Brain microvascular endothelial cell (primary cell): Measurements from ENCODE around the gene TBC1D4.

Source experiments
- DNase-seq: peaks from one replicate; pipeline ENCODE4 v3.0.0-alpha.2; 2020
- H3K27ac ChIP-seq: fragments of 250-450 bp; sonication (Bioruptor Pico); 2 replicates; pipeline ENCODE4 v1.5.1; 2020; ENCODE audit warnings: mild to moderate bottlenecking, moderate library complexity
- H3K27me3 ChIP-seq: fragments of 250-450 bp; sonication (Bioruptor Pico); replicated peaks from 2 replicates; pipeline ENCODE4 v1.5.1; 2020; ENCODE audit warnings: mild to moderate bottlenecking
- H3K36me3 ChIP-seq: fragments of 250-450 bp; sonication (Bioruptor Pico); replicated peaks from 2 replicates; pipeline ENCODE4 v1.5.1; 2020; ENCODE audit warnings: mild to moderate bottlenecking
- H3K4me3 ChIP-seq: 2 replicates; pipeline ENCODE4 v1.5.1; 2011; ENCODE audit warnings: low read depth, mild to moderate bottlenecking, control low read depth, low read length, moderate library complexity
- in situ Hi-C: cut with HindIII; loops from 2 replicates; pipeline ENCODE4 v1.10.0; 2017; ENCODE audit warnings: low sequenced_read_pairs, low pct_ligation_motif_present
- TF ChIP-seq, protein P1 (sequence below): IDR thresholded peaks from 2 replicates; pipeline ENCODE4 v1.5.1; 2011; ENCODE audit warnings: low read depth, mild to moderate bottlenecking, moderate library complexity, low read length, control low read depth, inconsistent platforms; ENCODE audit errors: missing control alignments

Gene TBC1D4

GRCh38 chr13:75302071-75302698 lies 179.8 kb downstream of the TBC1D4 start:
- TF ChIP-seq, protein P1, sequence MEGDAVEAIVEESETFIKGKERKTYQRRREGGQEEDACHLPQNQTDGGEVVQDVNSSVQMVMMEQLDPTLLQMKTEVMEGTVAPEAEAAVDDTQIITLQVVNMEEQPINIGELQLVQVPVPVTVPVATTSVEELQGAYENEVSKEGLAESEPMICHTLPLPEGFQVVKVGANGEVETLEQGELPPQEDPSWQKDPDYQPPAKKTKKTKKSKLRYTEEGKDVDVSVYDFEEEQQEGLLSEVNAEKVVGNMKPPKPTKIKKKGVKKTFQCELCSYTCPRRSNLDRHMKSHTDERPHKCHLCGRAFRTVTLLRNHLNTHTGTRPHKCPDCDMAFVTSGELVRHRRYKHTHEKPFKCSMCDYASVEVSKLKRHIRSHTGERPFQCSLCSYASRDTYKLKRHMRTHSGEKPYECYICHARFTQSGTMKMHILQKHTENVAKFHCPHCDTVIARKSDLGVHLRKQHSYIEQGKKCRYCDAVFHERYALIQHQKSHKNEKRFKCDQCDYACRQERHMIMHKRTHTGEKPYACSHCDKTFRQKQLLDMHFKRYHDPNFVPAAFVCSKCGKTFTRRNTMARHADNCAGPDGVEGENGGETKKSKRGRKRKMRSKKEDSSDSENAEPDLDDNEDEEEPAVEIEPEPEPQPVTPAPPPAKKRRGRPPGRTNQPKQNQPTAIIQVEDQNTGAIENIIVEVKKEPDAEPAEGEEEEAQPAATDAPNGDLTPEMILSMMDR = no peak
- Histone ChIP-seq H3K4me3 (no peak overlapping the region), H3K27me3 (no peaks in the 10 kb centered on the region), H3K36me3 (no peaks in the 10 kb centered on the region), H3K27ac (no peak overlapping the region)
- DNase-seq = no peak
- in situ Hi-C loops = no loop called here

DNA sequence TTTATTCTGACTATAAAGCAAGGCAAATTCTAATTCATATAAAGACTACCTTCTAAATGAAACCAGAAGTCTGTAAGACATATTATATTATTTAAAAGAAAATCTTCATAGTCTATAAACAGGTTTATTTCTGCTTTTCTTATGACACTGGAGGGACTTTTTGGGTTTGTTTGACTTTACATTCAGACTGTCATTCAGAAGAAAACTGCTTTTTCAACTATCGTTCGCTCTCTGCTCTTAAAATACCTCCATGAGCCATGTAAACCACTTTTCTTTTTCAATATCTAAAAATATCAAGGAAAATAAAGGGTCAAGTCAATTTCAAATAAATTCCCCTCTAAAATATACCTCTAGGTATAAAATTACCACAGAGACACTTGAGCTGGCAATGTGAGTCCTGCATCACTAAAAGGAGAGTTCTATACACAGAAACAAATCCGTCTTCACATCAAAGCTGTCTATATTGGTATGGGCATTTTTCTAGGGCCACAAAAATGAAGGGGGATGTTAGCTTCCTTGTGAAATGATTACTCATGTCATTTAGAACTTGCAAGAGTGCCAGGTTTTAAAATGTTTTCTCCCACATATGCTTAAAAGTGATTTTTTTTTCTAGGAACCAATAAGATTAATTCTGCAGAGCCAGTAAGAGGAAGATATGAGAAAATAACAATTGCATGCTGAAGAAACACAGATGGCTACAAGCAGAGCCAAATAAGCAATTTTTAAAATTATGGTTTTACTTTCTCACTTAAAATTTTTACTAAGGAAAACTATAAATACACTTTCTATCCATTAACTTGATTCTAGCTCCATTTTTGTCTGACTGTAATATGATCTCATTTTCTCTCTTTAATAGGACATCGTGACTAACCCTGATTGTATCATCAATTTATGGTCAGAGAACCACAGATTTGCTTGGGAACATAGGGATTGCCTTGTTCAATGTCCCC lies 181.8 kb downstream of the TBC1D4 start:
- Histone ChIP-seq H3K36me3 (no peaks in the 10 kb centered on the region), H3K27ac (no peak overlapping the region), H3K27me3 (no peaks in the 10 kb centered on the region), H3K4me3 (no peak overlapping the region)
- peak; percentile 19 for DNase-seq
- in situ Hi-C loops = no loop called here
- TF ChIP-seq, protein P1 = no peak

DNA sequence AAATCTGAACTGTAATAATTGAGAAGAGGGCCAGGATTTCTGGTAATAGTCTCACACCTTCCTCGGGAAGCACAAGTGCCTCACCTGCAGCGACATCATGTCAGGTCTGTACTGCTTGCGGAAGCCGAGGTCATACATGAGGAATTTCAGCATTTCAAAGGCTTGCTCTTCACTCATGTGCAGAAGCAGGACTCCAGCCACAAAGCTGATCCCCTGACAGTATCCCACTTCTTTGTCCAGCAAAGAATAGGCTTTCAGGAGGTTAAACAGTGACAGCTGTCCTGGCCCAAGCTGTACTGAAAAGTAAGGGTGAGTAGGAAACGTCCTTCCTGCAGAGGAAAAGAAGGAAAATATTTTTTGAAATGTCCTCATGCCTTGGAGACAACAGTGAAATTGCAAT lies 182.7 kb downstream of the TBC1D4 start:
- Histone ChIP-seq H3K36me3 (no peaks in the 10 kb centered on the region), H3K27ac (no peak overlapping the region), H3K27me3 (no peaks in the 10 kb centered on the region), H3K4me3 (no peak overlapping the region)
- DNase-seq = no peak
- TF ChIP-seq, protein P1 = no peak
- in situ Hi-C loops = no loop called here

DNA sequence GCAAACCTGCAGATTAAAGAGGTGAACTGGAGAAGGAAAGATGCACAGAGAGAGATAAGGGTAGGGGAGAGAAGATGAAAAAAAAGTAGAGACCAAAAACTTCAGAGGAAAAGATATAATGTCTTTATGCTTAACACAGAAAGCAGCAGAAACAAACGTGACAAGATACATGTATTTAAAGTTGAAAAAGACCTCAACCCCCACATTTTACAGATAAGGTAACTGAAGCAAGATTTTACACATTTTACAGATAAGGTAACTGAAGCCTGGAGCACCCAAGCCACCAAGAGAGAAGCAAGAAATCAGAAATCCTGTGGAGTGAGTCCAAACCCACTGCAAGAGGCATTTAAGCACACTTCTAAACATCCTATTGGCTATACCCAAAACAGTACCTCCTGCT lies 185.3 kb downstream of the TBC1D4 start:
- TF ChIP-seq, protein P1 = no peak
- no peak for DNase-seq
- H3K27me3 ChIP-seq = no peaks in the 10 kb centered on the region
- H3K36me3 ChIP-seq = no peaks in the 10 kb centered on the region
- H3K4me3 ChIP-seq = no peak overlapping the region
- no peak overlapping the region for H3K27ac ChIP-seq
- in situ Hi-C loops = no loop called here

- no peak overlapping the region for H3K4me3 ChIP-seq
- in situ Hi-C loops = no loop called here
- no peaks in the 10 kb centered on the region for H3K27me3 ChIP-seq
- H3K27ac ChIP-seq = no peak overlapping the region
- TF ChIP-seq, protein P1 = no peak
- peaks cover 2% of the 10 kb centered on the region for H3K36me3 ChIP-seq
- DNase-seq = no peak
Observed at GRCh38 chr13:75295201-75295600, 186.8 kb downstream of the TBC1D4 start.
